Neural progenitor cell (in vitro differentiated cells): ENCODE measurements around the gene CRIM1.

Experiments used
- CTCF ChIP-seq: fragments of 200-600 bp; sonication (generic); IDR thresholded peaks from 2 replicates; pipeline ENCODE4 v1.5.1; 2017; ENCODE audit warnings: antibody characterized with exemption, mild to moderate bottlenecking
- EZH2 ChIP-seq: fragments of 200-600 bp; sonication (generic); IDR thresholded peaks from 2 replicates; pipeline ENCODE4 v1.6.1; 2017; ENCODE audit warnings: antibody characterized with exemption, mild to moderate bottlenecking, moderate library complexity
- EZH2phosphoT487 ChIP-seq: fragments of 200-600 bp; sonication (generic); IDR thresholded peaks from 2 replicates; pipeline ENCODE4 v1.6.1; 2017; ENCODE audit warnings: antibody characterized with exemption

GRCh38 chr2:36336321-36336720, 19.3 kb upstream of the CRIM1 start:
- TF ChIP-seq EZH2 (no peak), CTCF (no peak), EZH2phosphoT487 (no peak)
